ENCODE results near the gene TLR7. TPM values are rescaled to one million over a fixed set of nuclear protein-coding genes. Genes with fewer than 3 reads are reported as not detected.

The TLR7 gene
- total RNA-seq, 1 experiment from 2014 or later, result 0.11 TPM

Other genes starting within 250 kb of the TLR7 start
- 38.9 and 41.2 TPM in 2 replicates for gene PRPS2, start 75.7 kb upstream of the TLR7 start, total RNA-seq (2021)
- gene TLR8, start 39.5 kb downstream of the TLR7 start, total RNA-seq (2021), result not detected in 2 replicates
- gene TMSB4X, start 108.0 kb downstream of the TLR7 start, total RNA-seq (2021), result 975 and 1,093 TPM in 2 replicates
- not detected in 2 replicates for gene FAM9C, start 177.5 kb downstream of the TLR7 start, total RNA-seq (2021)